Mucosa of gallbladder (tissue), 1 donor: ENCODE measurements around the gene ZIC4. TPM values are rescaled to one million over a fixed set of nuclear protein-coding genes. Genes with fewer than 3 reads are reported as not detected.

ENCODE experiments used
- DNase-seq: peaks from one replicate; pipeline ENCODE4 v3.0.0-alpha.2; 2020; ENCODE audit warnings: low spot score
- total RNA-seq: library from RNA; stranded (reverse); gene quantifications from one replicate; pipeline ENCODE4 v1.2.1, GENCODE V29; 2021
- donor health status: DM: no; HTN: no; CAD: no.

ZIC4 gene
- total RNA-seq, 1 donor from 2014 or later = 0.20 TPM

DNA sequence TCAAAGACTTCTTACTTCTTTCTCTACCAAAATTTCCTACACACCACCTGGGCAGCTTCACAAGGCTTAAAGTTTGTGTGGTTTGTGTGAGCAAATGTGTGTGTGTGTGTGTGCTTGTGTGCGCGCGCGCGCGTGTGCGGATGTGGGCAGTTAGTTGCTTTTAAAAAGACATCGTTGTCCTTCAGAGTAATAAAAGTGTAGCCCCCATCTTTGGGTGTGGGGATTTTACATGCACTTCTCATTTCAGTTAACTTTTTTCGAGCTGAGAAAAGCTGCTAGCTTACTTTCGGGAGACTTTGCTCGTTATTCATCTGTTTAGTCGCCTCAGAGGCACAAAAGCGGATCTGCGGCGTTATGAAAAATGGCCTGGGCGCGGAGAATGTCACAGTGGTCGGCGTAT, 36.0 kb downstream of the ZIC4 start:
- DNase-seq = no peak

DNA sequence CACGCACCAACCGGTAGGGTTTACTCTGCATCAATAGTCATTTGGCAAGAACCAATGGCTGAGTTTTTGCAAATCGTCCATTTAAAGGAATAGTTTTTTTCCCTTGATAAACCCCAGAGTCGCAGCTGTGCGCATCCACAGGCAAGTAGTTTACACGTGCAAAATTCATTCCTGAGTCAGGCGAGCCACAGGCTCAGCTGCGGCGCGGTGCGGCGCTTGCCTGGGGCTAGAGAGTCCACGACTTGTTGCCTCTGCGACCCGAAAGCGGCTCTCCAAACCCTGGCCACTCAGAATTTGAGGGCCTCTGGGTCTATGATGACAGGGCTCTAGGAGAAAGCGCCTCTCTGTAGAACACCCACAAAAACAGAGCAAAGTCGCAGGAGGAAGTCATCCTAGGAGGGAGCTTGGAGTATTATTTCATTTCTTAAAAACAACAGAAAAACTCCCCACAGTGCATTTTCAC, 36.7 kb downstream of the ZIC4 start:
- no peak for DNase-seq

DNA sequence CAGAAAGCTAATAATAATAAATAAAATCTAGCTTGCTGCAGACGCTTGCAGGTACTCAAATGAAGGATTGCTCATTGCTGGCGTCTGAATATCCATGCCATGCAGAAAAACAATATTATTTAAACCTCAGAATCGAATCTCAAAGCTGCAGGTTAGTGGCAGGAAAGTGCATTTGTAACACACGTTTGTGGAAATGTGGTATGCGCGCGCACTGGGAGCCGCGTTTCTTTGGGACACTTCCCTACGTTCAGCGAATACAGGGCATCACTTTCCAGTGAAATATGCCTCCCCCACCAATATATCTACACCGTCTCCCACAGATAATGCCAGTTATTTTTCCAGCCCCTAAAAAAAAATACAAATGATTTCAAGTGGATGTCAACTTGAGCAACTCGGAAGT, 37.1 kb downstream of the ZIC4 start:
- DNase-seq = no peak

DNA sequence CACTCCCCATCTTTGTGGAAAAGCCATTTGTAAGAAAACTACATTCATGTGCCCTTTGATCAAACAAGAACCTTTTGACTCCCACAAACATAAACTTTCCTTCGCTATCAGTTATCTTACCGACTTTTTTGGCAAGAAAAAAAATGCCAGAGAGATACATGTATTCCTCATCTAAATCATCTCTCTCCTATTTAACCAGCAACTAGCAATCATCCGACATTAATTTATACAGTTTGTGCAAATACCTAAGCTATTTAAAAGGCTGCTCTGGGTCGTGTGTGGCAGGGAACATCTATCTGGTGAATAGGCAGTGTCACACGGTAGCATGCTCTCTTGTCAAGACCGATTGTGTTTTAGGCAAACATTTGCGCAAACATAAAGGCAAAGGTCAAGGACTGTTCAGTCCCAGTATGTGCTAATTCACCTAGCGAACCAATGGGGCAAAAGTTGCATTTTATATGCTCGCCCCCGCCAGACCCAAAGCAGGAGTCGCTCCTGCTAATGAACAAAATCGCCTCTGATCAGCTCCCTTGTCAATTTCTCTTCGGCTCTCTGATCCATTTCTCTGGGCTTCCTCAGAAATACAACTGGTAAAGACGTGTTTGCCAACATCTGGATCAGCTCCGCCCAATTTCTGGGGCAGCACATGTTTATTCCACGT, 37.7 kb downstream of the ZIC4 start:
- DNase-seq = no peak

DNA sequence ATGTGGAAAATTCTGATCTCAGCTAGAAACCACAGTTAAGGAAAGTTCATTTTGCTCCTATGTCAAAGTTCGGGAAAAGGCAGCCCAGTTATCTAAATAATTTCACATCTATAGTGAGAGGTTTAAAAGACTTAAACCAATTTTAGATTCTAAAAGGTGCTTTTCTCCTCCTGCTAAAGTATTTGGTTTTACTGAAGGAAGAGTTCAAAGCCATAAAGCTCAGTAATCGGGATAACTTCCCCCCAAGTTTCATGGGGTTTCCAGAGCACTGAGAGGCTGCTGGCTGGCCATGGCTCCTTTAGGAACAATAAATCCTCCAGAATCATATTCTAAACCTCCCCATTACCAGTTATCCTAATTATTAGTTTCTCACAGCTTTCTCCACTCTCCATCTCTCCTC, 38.2 kb downstream of the ZIC4 start:
- no peak for DNase-seq

DNA sequence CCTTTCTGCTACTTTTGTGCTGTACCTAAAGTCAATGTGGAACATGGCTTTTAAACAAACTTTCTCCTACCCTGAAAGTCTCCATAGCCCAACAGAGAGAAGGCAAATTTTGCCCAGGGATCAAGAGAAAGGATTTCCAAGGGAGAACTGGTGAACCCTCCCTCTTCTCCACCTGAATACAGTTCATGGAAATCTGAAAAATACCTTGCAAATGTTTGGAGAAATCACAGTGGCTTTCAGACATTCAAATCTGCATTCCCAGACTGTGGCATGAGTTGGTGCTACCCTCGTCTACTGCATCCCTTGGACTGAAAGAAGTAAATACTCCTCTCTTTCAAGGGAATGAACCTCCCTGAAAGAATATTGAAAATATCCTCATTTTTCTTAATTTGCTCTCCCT, 38.7 kb downstream of the ZIC4 start:
- DNase-seq = no peak

DNA sequence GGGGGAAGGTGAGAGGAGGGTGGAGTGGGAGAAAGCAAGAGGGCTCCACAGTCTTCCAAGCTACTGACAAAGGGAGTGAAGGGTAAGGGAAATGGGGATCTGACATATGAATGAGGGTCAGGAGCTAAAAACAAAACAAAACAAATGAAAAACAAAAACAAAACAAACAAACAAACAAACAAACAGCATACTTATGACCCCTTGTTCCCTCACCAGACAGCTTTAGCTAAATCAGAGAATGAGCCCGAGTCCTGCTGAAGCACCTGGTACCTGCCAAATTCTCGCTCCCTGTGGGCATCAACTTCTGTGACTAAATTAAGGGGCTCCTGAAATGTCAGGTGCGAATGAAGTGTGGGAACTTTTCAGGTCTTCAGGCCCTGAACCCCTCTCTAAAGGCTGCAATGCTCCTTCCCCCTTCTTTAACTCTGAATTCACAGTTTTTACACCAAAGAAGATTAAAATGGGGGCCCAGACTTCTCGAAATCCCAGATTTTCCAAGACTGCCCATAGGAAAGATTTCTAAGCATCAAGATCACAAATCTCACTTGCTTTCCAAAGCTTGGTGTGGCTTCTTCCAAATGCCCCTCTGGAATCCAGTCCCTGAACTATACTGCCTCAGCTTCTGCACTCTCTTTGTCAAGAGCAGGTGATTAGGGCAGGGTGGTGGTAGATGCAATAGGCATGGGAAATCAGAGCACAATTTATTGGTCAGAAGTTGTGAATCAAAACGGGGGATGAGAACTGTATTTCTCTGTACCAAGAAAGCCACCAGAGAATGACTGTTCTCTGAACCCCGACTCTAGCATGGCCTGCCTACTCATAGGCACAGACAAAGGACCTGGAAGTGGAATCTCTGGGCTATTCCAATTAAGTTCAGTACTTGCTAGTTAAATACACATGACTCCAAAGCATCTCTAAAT, 40.9 kb downstream of the ZIC4 start:
- DNase-seq = no peak

DNA sequence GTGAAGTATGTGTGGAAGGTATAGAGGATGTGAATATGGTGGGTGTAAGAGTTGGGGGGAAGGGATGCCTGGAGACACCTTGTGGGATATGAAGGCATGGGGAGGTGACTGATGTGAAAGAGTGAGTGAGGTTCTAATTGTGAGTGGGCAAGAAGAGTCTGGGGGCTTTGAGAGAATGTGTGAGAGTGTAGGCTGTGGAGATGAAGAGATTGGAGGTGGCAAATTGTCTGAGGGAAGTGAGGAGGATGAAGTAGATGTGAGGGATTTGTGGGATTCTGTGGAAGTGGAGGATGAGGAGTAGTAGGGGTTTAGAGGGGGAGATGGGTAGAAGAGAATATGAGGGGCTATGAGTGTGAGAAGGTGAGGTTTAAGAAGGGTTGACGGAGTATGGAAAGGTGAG, 41.6 kb downstream of the ZIC4 start:
- no peak for DNase-seq

DNA sequence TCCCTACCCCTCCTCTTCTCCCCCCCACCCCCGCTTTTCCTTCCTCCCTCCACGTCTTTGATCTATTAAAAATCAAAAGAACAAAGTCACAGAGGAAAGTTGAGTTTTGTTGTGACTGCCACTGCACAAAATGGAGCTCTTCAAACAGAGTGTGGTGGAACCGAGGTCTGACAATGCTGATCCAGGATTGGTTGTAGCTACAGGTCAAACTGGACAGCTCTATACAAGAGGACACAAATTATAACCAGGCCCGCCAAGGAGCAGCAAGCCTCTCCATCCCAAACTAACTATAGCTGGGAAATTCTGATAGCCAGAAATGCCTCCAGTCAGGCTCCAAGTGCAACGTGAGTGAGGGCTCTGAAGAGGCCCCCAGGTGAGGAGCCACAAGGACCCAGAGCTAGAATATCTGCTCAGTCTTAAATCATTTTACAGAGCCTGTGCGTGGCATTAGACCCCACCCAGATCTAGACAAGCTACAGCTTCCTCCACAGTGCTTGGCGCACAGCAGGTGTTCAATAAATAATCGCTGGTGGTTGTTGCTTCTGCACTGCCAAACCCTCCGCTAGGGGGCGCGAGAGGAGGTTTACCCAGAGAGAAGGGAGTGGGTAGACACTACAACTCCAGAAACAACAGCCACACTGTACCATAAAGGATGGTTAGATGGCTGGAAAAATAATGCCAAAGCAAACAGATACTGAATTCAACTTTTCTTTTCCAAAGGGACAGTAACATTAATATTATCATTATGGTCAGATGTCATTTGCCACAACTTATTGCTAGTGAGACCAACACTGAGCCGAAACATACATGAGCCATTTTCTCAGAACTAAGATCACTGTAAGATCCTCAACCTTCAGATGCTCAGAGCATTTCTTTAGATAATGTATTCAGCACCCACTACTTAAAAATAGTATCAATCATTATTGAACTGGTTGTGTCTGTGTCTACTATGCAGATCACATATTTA, 44.6 kb downstream of the ZIC4 start:
- DNase-seq = no peak

DNA sequence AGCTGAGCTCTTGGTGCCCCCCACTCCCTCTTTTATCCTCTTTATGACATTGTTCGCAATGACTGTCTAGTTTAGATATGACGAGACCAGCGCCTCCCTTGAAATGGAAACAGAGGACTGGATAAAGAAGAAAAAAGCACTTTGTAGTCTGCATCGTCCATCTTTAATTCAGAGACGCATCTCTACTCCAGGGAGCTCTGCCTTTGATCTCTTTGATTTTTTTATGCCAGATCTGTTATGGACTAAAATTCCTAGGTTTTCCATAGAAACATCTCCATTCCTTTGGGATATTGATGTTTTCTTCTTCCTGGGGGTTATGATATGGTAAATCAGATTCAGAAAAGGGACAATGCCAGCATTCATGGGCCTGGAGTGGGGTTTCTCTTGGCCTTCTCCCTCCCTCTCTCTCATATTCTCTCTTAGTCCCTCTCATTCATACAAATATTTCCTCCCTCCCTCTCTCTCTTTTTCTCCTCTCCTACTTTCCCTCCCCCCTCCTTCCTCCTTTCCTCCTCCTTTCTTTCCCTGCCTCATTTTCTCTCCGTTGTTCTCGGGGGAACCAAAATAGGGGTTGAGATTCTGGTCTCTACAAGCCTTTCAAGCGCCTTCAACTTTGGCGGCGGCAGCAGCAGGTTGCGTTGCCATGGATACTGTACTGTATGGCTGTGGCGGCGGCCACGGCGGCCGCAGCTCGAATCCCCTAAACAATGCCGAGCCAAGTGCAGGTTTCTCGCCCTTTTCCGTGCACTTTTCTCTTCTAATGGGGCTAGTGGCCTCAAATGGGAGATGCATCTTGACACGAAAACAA, 45.5 kb downstream of the ZIC4 start:
- no peak for DNase-seq

DNA sequence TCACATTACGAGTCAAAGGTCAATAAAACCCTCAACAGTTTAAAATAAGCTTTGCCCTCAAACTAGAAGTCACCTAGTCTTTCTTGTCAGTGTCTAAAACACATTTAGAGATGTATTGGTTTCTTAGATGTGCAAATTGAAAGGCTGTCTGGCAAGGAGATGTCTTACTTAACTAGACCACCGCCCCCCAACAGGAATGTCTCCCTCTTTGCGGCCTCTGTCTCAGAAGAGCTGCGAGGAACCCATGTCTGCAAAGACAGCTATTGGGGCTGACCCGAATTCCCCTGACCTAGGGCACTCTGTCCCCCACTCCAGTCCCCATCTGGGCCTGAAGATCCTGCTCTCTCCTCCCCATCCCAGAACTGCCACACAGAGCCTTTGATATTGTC, 46.3 kb downstream of the ZIC4 start:
- no peak for DNase-seq

DNA sequence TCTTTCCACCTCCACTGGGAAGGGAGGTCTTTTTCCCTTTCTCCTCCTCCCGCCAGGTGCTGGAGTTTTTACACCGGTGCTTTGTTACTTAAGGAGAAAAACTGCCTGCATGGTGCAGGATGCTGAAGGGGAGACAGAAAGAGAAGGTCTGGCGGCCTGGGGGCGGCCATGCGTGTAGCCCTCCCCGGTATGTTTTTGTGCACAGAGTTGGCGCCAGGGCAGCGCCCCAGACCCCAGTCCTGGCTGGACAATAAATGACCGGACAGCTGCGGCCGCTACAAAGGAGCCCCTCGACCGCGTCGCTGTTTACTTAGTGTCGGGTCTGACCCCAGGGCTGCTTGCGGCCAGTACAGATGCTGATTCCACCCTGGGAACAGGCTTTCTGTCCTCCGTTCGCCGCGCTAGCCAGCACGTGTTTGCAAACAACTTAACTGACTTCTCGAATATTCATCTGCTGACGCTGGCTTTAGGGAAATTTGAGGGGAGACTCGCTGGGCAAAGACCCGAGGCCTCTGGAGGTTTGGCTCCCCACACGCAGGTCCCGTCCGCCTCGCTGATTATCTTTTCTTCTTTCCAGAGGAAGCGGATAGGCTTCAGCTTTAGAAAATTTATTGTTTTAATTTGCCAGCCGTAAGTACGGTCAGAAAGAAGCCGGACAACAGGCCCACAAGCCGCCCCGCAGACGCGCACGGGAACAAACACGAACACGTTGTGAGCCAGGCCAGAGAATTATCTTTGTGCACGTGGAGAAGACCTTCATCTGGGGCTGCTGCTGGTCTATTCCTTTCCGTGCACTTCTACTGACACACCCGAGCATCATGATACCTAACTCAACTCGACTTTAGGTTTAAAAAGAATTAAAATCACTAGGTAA, 46.9 kb downstream of the ZIC4 start:
- DNase-seq = no peak

DNA sequence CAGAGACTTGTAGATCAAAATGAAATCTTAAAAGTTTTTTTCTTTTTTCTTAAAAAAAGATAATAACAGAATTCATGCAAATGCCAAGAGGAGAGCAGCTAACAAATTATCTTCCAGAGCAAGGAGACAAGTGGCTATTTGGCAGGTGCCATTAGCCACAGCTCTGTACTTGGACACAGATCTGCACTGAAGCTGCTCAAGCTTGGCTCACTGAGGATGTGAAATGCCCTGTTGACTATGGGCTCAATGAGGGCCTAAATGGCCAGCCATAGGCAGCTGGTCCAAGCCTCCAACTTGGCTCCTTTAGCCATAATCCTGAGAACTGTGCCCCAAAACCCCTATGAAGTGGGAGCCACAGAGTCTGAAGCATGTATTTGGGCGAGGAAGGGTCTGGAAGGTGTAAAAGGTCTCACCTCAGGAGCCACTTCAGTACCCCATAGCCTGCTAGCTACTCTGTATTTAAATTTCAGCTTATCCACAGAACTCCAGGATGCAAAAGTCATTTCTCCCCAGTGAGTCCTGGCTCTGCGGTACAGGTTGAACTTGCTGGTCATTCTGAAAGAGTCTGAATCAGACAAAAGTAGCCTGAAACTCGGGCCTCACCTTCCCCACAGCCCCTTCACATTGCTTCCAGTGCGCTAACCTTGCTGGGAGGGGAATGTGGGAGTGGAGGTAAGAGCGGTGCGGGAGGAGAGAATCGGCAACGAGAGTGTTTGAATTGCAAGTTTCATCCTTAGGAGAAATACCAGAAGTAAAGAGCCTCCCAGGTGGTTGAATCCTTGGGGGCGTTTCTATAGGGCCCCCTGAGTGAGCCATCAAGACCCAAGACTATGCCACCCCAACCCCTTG, 48.0 kb downstream of the ZIC4 start:
- DNase-seq = no peak

DNA sequence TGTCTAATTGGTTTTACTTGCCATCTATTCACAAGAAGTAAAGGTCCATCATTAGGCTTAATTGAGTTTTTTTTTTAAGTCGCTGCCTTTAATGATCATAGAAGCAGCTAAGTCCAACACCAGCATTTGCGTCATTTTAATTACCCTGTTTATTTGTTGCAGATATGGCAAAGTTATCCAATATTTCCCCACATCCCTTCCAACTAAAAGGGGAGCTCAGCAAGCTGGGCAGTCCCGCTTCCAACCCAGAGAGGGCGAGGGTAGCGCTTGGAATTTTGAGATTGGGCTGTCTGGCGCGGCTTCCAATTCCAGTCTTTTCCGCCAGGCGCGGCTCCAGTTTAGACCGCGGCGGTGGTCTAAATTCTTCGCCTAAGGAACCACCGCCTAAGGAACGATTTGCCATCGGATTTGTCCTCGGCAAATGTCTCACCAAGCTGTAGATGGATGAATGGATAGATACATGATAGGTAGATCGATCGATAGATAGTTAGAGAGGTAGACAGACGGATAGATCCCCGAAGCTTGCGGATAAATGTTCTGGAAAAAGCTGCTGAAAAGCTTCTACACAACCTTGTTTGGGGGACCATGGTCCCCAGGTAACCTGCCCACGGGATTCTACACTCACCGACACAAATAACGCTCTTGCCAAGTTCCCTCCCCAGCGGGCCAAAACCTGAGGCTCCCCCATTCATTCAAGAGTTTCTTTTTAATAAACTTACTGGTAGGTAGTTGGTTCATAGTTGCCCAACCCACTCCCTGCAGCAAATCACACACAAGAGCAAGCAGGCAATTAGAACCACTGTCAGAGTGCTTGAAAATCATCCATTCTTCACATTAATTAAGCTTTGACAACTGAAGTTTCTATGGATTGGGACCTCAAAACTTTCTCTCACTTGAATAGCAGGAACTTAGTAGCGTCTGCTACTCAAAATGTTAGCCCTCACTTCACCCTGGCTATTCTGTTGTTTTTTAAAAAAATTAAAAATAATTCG, 49.1 kb downstream of the ZIC4 start:
- DNase-seq = no peak

DNA sequence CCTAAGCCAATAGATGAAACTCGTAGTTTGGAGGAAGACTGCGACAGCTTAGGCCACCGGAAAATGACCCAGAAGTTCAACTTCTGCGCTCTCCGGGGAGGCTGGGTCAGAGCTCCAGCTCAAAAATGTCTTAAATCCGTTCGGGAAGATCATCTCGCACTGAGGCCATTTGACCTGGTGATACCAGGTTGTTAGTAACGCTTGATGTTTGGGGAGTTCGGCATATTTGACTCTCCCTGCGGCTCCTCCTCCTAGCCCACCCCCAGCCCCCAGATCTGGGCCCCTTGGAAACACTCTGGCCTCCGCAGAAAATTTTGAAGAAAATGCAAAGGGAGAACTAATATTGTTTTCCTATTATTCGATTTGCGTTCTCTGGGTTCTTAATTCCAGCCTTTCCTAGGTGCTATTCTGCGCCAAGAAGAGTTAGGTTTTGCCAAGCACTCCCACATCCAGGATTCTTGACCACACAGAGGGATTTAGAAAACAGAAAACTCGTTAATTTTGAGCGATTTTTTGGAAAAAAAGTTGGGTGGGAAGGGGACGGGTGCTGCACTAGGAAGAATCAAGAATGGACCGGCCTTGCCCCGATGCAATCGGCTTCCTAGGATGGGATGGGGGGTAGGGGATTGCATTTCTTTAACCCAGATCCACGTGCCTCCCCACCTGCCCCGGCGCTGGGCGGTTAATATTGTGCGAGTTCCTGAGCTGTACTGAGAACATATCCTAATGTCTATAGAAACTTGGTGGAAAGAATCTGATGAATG, 50.0 kb downstream of the ZIC4 start:
- no peak for DNase-seq

DNA sequence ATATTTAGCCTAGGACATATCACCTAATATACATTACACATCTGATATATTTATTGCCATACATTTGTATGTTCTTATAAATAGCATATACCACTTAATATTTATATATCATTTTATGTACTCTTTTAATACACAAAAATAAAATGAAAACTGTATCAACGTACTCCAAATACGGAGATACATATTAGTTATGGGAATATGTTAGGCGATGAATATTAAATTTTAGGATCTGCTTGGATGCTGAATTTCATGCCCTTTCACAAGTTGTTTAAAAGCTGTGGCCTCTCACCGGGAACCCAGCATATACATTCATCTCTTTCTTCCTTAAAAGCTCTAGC, 50.6 kb downstream of the ZIC4 start:
- DNase-seq = no peak

DNA sequence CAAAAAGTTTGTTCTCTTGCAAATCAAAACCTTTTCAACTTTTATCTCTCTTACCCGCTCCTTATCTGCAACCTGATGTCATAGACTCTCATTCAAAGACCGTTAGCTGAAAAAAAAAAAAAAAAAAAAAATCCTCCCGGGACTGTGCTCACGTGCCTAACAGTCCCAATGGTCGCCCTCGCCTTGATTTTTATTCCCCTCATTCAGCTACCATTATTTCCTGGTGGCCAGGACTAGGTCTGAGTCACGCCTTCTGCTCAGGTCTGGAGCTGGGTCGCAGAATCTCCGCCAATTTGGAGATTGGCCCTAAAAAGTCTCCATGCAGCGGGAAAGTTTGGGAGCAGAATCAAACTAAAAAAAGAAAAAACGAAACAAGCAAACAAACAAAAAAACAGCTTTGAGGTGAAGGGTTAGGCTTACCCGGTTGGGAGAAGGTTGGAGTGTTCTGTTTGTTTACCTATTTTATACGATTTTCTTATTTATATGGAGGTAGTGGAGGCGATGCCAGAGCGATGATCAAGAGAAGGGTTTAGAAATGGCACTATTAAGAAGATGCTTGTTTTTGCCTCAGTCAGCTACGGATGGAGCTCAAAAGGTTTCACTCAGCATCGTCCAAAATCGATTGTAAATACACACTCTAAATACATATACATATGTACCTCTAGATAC, 51.1 kb downstream of the ZIC4 start:
- DNase-seq = no peak
